ENCODE data around the gene CCDC17.
"Not testable (repeated sequence)": the region's sequence is repeated elsewhere in the genome, so short reads cannot be mapped to it uniquely, and the experiment has no call there.

The CCDC17 gene

GRCh38 chr1:45621501-45621836 lies 2.4 kb downstream of the CCDC17 start:
- no peak for DNase-seq

- DNase-seq, result no peak
These were observed 3.0 kb downstream of the CCDC17 start for GRCh38 chr1:45620588-45621500.

GRCh38 chr1:45619149-45619921 lies 4.5 kb downstream of the CCDC17 start:
- no peak for DNase-seq

DNA sequence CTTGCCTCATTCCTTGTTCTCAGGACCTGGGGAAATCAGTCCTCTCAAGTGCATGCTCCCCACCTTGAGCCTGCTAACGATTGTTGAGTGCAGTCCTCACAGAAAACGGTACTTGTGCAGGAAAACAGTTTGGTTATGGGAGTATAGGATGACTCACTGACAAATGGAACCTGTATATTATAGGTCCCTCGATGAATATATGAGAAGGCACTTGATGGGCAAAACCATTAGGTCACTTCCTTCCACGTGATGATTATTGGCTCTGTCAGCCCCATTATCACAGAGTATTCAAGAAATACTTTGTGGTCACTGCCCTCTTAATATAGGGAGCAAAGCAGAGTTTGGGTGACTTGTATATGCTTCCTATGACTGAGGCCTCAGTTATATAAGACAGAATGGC lies 6.2 kb downstream of the CCDC17 start:
- DNase-seq, result no peak

DNA sequence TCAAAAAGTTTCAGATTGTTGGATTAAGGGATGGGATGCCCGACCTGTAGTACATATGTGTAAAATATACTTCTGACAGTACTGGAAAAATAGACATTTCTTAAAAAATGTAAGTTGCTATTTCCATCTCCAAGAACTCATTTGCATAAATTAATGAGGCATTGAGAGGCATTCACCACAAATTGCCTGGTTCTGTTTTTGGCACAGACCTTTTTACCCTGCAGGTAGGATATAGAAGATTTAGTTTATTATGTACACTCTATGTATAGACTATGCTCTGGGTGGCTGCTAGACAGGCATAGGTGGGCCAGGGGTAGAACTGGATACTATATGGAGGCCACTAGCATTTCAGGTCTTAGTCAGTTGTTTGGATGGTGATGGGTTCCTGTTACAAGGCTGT lies 8.0 kb downstream of the CCDC17 start:
- no peak for DNase-seq

- DNase-seq, result no peak
These were observed 10.8 kb downstream of the CCDC17 start for GRCh38 chr1:45612941-45613579.

DNA sequence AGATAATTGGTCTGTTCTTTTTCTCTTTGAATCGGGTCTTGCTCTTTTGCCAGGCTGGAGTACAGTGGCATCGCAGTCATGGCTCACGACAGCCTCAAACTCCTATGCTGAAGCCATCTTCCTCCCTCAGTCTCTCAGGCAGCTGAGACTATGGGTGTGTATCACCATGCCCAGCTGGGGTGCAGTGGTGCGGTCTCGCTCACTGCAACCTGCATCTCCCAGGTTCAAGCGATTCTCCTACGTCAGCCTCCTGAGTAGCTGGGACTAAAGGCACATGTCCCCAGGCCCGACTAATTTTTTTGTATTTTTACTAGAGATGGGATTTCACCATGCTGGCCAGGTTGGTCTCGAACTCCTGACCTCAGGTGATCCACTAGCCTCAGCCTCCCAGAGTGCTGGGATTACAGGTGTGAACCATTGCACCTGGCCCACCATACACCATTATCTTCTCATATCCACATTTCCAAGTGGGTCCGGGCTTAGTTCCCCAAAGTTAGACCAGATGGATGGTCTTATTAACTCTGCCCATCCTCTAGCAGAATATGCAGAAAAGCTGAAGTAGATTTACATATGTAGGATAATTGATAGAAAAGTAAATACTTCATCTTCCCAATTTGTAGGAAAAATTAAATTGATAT lies 13.1 kb downstream of the CCDC17 start:
- DNase-seq, result no peak

DNA sequence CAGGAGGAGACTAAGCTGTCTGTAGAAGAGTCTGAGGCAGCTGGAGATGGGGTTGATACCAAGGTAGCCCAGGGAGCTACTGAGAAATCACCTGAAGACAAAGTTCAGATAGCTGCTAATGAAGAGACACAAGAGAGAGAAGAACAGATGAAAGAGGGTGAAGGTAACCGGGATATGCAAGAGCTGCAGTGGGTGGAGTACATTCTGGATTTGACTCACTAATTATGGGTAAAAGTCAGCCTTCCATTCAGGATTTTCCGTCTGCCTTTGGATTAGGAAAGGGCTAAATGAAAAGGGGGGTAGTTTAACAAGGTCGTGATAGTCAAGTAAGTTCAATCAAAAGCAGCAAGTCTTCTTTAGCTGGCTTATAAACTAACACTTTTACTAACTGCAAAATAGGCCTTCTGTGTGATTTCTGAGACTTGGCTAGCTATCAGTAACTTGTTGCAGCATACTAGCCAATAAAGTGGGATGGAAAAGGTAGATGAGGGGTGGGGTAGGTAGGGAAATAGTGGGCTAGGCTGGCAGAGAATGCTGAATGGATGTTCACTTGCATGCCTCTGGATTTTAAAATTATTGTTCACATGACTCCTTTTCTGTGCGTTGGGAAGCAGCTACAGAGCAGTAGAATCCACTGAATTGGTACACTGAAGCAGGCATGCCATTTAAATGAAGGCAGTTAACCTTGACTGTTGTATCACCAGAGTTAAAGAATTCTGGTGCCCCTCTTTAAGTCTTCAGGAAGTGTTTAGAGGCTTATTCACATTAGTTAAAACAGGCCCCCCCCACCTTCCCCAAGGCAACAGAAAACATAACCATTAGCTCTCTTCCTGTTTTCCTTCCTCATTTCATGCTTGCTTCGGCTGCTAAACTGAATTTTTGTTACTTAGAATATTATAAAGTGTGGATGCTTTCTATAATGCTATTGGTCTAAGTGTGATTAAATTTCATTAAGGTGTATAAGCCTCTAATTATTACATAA lies 15.4 kb downstream of the CCDC17 start:
- DNase-seq, result no peak

GRCh38 chr1:45607404-45608074 lies 16.3 kb downstream of the CCDC17 start:
- no peak for DNase-seq

- no peak for DNase-seq
These were observed 19.6 kb downstream of the CCDC17 start for GRCh38 chr1:45604239-45604638.

GRCh38 chr1:45596765-45597164 lies 27.1 kb downstream of the CCDC17 start:
- DNase-seq, result not testable (repeated sequence)

GRCh38 chr1:45594412-45594811 lies 29.4 kb downstream of the CCDC17 start:
- no peak for DNase-seq

DNA sequence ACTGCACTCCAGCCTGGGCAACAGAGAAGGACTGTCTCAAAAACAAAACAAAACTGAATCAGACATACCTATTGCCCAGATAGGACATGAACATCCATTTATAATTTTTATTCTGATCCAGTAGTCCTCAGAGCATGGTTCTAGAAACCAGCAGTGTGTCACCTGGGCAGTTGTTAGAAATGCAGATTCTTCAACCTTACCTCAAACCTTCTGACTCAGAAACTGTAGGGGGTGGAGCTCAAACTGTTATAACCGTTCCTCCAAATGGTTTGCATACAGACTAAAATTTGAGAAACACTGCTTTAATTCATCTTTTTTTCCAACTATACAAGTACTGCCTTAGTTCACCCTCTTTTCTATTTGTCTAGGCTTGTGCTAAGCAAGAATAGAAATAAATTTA lies 34.0 kb downstream of the CCDC17 start:
- DNase-seq, result no peak

GRCh38 chr1:45586769-45587168 lies 37.1 kb downstream of the CCDC17 start:
- no peak for DNase-seq

DNA sequence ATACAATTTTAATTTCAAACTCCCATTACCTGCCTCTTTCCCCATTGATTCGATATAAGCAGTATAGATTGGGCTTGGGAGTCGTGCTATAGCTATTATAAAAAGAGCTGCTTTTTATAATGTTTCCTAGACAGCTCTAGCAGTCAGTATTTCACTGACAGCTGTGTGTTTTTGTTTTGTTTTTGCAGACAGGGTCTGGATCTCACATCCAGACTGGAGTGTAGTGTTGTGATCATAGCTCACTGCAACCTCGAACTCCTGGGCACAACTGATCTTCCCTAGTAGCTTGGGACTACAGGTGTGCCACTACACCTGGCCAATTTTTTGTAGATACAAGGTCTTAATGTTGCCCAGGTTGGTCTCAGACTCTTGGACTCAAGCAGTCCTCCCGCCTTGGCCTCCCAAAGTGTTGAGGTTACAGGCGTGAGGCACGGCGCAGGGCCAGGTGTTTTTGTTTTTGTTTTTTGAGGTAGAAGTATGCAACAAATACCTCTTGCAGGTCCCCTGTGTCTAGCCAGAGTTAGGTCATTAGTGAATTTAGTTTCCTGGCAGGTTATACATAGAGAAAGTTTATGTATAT lies 38.3 kb downstream of the CCDC17 start:
- no peak for DNase-seq

DNA sequence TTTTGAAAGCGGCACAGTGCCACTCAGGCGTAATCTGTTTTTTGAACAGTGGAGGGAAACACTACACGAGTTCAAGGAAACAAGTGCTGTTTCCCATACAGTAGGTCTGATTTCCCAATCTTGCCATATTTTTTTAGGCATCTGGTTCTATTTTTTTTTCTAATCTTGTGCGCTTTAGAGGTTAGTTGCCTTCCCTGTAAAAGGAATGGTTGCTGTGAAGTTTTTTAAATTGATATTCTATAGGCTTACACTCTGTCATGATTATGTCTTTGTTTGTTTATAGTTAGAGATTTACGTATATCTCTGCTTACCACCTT lies 38.8 kb downstream of the CCDC17 start:
- DNase-seq, result no peak

- DNase-seq, result peak; percentile 85
These were observed 39.3 kb downstream of the CCDC17 start for GRCh38 chr1:45584351-45585109.

DNA sequence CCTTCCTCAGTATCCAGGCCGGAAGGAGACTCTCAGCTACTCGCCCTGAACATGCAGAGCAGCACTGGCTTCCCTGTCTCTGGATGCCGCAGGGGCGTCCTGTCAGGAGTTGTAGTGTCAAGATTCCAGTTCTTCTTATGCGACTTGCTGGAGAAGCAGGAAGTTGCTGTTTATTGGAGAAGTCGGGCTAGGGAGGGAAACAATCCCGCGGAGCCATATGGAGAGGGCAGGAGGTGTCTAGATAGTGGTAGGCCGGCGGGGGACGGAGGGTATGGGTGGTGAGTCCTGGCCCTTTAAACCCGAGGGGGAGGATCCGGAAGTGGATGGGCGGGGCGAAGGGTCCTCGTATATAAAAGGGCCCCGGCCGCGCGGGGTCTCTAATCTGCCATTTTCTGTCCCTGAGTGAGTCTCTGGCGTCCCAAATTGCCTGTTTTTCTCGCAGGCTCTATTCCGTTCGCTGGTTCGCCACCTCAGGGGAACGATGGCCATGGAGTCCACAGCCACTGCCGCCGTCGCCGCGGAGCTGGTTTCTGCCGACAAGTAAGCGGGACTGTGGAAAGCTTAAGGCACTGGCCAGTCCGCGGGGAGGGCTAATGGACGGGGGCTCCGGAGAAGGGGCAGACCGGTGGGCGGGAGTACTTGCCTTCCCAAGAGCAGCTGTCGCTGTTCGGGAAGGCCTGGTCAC lies 40.0 kb downstream of the CCDC17 start, which contains the start of gene NASP:
Gene NASP, plus strand, starts transcription at position 376 of the 685 bp plus-strand sequence. Its CDS starts 106 bp downstream, at position 482.
- peak; percentile 49 for DNase-seq

DNA sequence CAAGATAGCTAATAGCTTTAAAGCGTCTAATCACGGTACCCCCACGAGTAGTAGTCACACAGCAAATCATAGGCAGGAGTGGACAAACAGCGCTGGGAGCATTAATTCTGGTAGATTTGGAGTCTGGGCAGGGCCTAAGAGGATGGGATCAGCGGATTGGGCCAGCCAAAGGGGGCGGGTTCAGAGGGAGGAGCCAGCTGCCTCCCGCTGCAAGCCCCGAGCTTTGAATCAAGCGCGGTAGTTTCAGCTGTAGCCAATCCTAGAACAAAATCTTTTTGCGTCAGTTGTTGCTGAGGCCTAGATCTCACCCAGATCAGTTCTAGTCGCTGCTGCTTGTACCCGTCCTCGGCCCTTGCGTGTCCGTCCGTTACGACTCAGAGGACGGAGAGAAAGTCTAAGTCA lies 40.6 kb downstream of the CCDC17 start:
- DNase-seq, result peak; percentile 96
